ENCODE measurements around the gene CMTM1. TPM values are rescaled to one million over a fixed set of nuclear protein-coding genes. Genes with fewer than 3 reads are reported as not detected.

The CMTM1 gene
- total RNA-seq, 1 donor from 2014 or later, result 0.95 TPM

Other genes with a start within 250 kb of the CMTM1 start
- not detected in 2 replicates for gene CDH5, start 199.7 kb upstream of the CMTM1 start, total RNA-seq
- gene BEAN1, start 139.1 kb upstream of the CMTM1 start, total RNA-seq, result not detected in 2 replicates
- 4.0 and 4.8 TPM in 2 replicates for gene TK2, start 16.3 kb upstream of the CMTM1 start, total RNA-seq
- 12.1 and 20.0 TPM in 2 replicates for gene CKLF, start 13.9 kb upstream of the CMTM1 start, total RNA-seq
- not detected in 2 replicates for gene CMTM2, start 13.0 kb downstream of the CMTM1 start, total RNA-seq
- 4.4 and 5.8 TPM in 2 replicates for gene CMTM3, start 38.3 kb downstream of the CMTM1 start, total RNA-seq
- 0.29 and 0.38 TPM in 2 replicates for gene CMTM4, start 130.3 kb downstream of the CMTM1 start, total RNA-seq
- 64.3 and 84.4 TPM in 2 replicates for gene DYNC1LI2, start 185.2 kb downstream of the CMTM1 start, total RNA-seq
- gene TERB1, start 235.1 kb downstream of the CMTM1 start, total RNA-seq, result 0.27 TPM in 1 of 2 replicates, not detected in the other